Neural cell (in vitro differentiated cells): Measurements from ENCODE around the gene C1S. TPM values are rescaled to one million over a fixed set of nuclear protein-coding genes. Genes with fewer than 3 reads are reported as not detected.

ENCODE experiments used
- H2AFZ ChIP-seq: fragments of 200-600, 300-800 bp; sonication (generic), shearing (Covaris generic); 2 replicates; pipeline ENCODE4 v1.6.0; 2014; ENCODE audit warnings: low read depth, mild to moderate bottlenecking, antibody characterized with exemption, low read length, moderate library complexity
- H3F3A ChIP-seq: fragments of 200-600 bp; shearing (Covaris generic); 2 replicates; pipeline ENCODE4 v1.6.1; 2016; ENCODE audit warnings: mild to moderate bottlenecking, moderate library complexity, mixed read lengths, antibody characterized with exemption, low read length; ENCODE audit not compliant: insufficient read depth, poor library complexity, severe bottlenecking
- H3K27ac ChIP-seq: fragments of 200-600, 300-800 bp; sonication (generic), shearing (Covaris generic); 2 replicates; pipeline ENCODE4 v1.5.1; 2014; ENCODE audit warnings: mild to moderate bottlenecking, low read length, moderate library complexity
- H3K27me3 ChIP-seq: fragments of 300-800, 200-600 bp; sonication (generic), shearing (Covaris generic); 2 replicates; pipeline ENCODE4 v1.6.0; 2014; ENCODE audit warnings: mild to moderate bottlenecking, low read depth, low read length, moderate library complexity; ENCODE audit not compliant: insufficient read depth
- H3K36me3 ChIP-seq: fragments of 300-800, 200-600 bp; sonication (generic), shearing (Covaris generic); 2 replicates; pipeline ENCODE4 v1.5.1; 2014; ENCODE audit warnings: mild to moderate bottlenecking, antibody characterized with exemption, low read length, moderate library complexity; ENCODE audit not compliant: insufficient read depth
- H3K4me2 ChIP-seq: fragments of 300-800, 200-600 bp; sonication (generic), shearing (Covaris generic); 2 replicates; pipeline ENCODE4 v1.6.0; 2014; ENCODE audit warnings: mild to moderate bottlenecking, low read length
- H3K4me3 ChIP-seq: fragments of 300-800, 200-600 bp; sonication (generic), shearing (Covaris generic); 2 replicates; pipeline ENCODE4 v1.5.1; 2014; ENCODE audit warnings: mild to moderate bottlenecking, low read length, moderate library complexity
- H3K79me2 ChIP-seq: fragments of 200-600 bp; shearing (Covaris generic); replicated peaks from 2 replicates; pipeline ENCODE4 v1.6.0; 2014; ENCODE audit warnings: mild to moderate bottlenecking, low read length, moderate library complexity; ENCODE audit not compliant: insufficient read depth
- H3K9ac ChIP-seq: fragments of 300-800, 200-600 bp; sonication (generic), shearing (Covaris generic); 2 replicates; pipeline ENCODE4 v1.6.1; 2016; ENCODE audit warnings: mild to moderate bottlenecking, low read length, mixed read lengths
- H3K9me2 ChIP-seq: fragments of 200-600 bp; shearing (Covaris generic); 2 replicates; pipeline ENCODE4 v1.6.1; 2016; ENCODE audit warnings: mild to moderate bottlenecking, low read length, mixed read lengths; ENCODE audit not compliant: insufficient read depth
- H3K9me3 ChIP-seq: fragments of 200-600, 300-800 bp; sonication (generic), shearing (Covaris generic); 2 replicates; pipeline ENCODE4 v1.6.1; 2016; ENCODE audit warnings: mild to moderate bottlenecking, mixed run types, low read length, moderate library complexity, mixed read lengths
- H4K20me1 ChIP-seq: fragments of 200-600 bp; shearing (Covaris generic); 2 replicates; pipeline ENCODE4 v1.6.1; 2016; ENCODE audit warnings: mild to moderate bottlenecking, mixed run types; ENCODE audit not compliant: insufficient read depth
- CTCF ChIP-seq: fragments of 450-650 bp; IDR thresholded peaks from 2 replicates; pipeline ENCODE4 v1.5.1; 2014; ENCODE audit warnings: antibody characterized with exemption, mild to moderate bottlenecking, moderate library complexity; ENCODE audit not compliant: poor library complexity, severe bottlenecking
- EP300 ChIP-seq: fragments of 450-650 bp; conservative IDR thresholded peaks from 2 replicates; pipeline ENCODE4 v1.6.1; 2014; ENCODE audit warnings: antibody characterized with exemption, mild to moderate bottlenecking, moderate library complexity; ENCODE audit not compliant: poor library complexity, severe bottlenecking
- EZH2 ChIP-seq: fragments of 200-600, 300-800 bp; shearing (Covaris generic), sonication (generic); IDR thresholded peaks from 2 replicates; pipeline ENCODE4 v1.6.1; 2014; ENCODE audit warnings: antibody characterized with exemption, low read length, borderline replicate concordance, mild to moderate bottlenecking; ENCODE audit not compliant: insufficient read depth, poor library complexity, severe bottlenecking
- MXI1 ChIP-seq: fragments of 450-650 bp; conservative IDR thresholded peaks from 2 replicates; pipeline ENCODE4 v1.6.1; 2014; ENCODE audit warnings: antibody characterized with exemption, mild to moderate bottlenecking; ENCODE audit not compliant: poor library complexity, severe bottlenecking
- POLR2AphosphoS5 ChIP-seq: IDR thresholded peaks from 2 replicates; pipeline ENCODE4 v1.6.1; 2012
- RAD21 ChIP-seq: fragments of 450-650 bp; conservative IDR thresholded peaks from 2 replicates; pipeline ENCODE4 v1.6.1; 2014; ENCODE audit warnings: antibody characterized with exemption, mild to moderate bottlenecking, moderate library complexity
- REST ChIP-seq: IDR thresholded peaks from 2 replicates; pipeline ENCODE4 v1.6.1; 2012; ENCODE audit warnings: borderline replicate concordance
- SMC3 ChIP-seq: fragments of 450-650 bp; conservative IDR thresholded peaks from 2 replicates; pipeline ENCODE4 v1.6.1; 2014; ENCODE audit warnings: antibody characterized with exemption, mild to moderate bottlenecking, moderate library complexity; ENCODE audit not compliant: poor library complexity
- TAF1 ChIP-seq: IDR thresholded peaks from 2 replicates; pipeline ENCODE4 v1.6.1; 2012; ENCODE audit warnings: low read depth
- polyA plus RNA-seq: library from polyadenylated mRNA; depleted of rRNA; stranded (reverse); fragments of >200 nt; gene quantifications from 2 replicates; pipeline ENCODE4 v1.2.3, GENCODE V29; 2014

Gene C1S
- polyA plus RNA-seq, 1 donor from 2014 or later, result 4.9 TPM

GRCh38 chr12:7101047-7101693 is 40.7 kb downstream of the C1S start:
- no peak overlapping the region for H3K4me2 ChIP-seq
- TF ChIP-seq MXI1 (no peak), POLR2AphosphoS5 (no peak), CTCF (no peak), REST (no peak), SMC3 (no peak), RAD21 (no peak), TAF1 (no peak), EZH2 (no peak), EP300 (no peak)
- H3K27me3 ChIP-seq, result no peaks in the 10 kb centered on the region
- H3K9me2 ChIP-seq, result no peaks in the 10 kb centered on the region
- no peak overlapping the region for H2AFZ ChIP-seq
- H3K9me3 ChIP-seq, result no peaks in the 10 kb centered on the region
- no peak overlapping the region for H3K9ac ChIP-seq
- no peaks in the 10 kb centered on the region for H3K79me2 ChIP-seq
- no peak overlapping the region for H3K27ac ChIP-seq
- no peaks in the 10 kb centered on the region for H4K20me1 ChIP-seq
- H3K36me3 ChIP-seq, result no peaks in the 10 kb centered on the region
- no peak overlapping the region for H3K4me3 ChIP-seq
- H3F3A ChIP-seq, result no peaks in the 10 kb centered on the region

- no peaks in the 10 kb centered on the region for H3K9me2 ChIP-seq
- no peaks in the 10 kb centered on the region for H3K9me3 ChIP-seq
- H3K4me3 ChIP-seq, result no peak overlapping the region
- H4K20me1 ChIP-seq, result no peaks in the 10 kb centered on the region
- H3K36me3 ChIP-seq, result no peaks in the 10 kb centered on the region
- no peak overlapping the region for H3K4me2 ChIP-seq
- TF ChIP-seq REST, result no peak
- TF ChIP-seq RAD21, result no peak
- TF ChIP-seq TAF1, result no peak
- no peak for TF ChIP-seq MXI1
- no peak for TF ChIP-seq EP300
- TF ChIP-seq CTCF, result no peak
- no peak for TF ChIP-seq POLR2AphosphoS5
- no peak for TF ChIP-seq EZH2
- TF ChIP-seq SMC3, result no peak
- no peaks in the 10 kb centered on the region for H3K79me2 ChIP-seq
- no peak overlapping the region for H2AFZ ChIP-seq
- H3K27me3 ChIP-seq, result no peaks in the 10 kb centered on the region
- no peaks in the 10 kb centered on the region for H3F3A ChIP-seq
- H3K27ac ChIP-seq, result no peak overlapping the region
- no peak overlapping the region for H3K9ac ChIP-seq
Observed at GRCh38 chr12:7101694-7102131, 41.2 kb downstream of the C1S start.
